A549 (cell line): ENCODE measurements around the gene SEPTIN12.

Experiments
- CHD2 ChIP-seq: fragments of 150-350 bp; IDR thresholded peaks from 2 replicates; pipeline ENCODE4 v1.6.1; 2014; ENCODE audit warnings: low read length; ENCODE audit not compliant: partially characterized antibody
- ELK1 ChIP-seq: fragments of 150-350 bp; IDR thresholded peaks from 2 replicates; pipeline ENCODE4 v1.6.1; 2014; ENCODE audit warnings: low read depth, mild to moderate bottlenecking, low read length
- GATA3 ChIP-seq: IDR thresholded peaks from 2 replicates; pipeline ENCODE4 v1.6.1; 2012; ENCODE audit warnings: borderline replicate concordance
- HOXA7 ChIP-seq: fragments of 250-450 bp; sonication (Bioruptor Pico); IDR thresholded peaks from 2 replicates; pipeline ENCODE4 v1.5.0; 2020; ENCODE audit warnings: mild to moderate bottlenecking, moderate library complexity
- MAX ChIP-seq: IDR thresholded peaks from 2 replicates; pipeline ENCODE4 v1.6.1; 2012
- MAZ ChIP-seq: fragments of 150-350 bp; IDR thresholded peaks from 2 replicates; pipeline ENCODE4 v1.6.1; 2014; ENCODE audit warnings: antibody characterized with exemption, low read depth, low read length, borderline replicate concordance
- NPAS2 ChIP-seq: fragments of 250-450 bp; sonication (Bioruptor Pico); IDR thresholded peaks from 2 replicates; pipeline ENCODE4 v1.8.0; 2022; ENCODE audit warnings: mild to moderate bottlenecking, moderate library complexity, borderline replicate concordance
- NR3C1 ChIP-seq: fragments of >200 bp; sonication (Bioruptor Twin); formaldehyde crosslinking; IDR thresholded peaks from 3 replicates; pipeline ENCODE4 v1.6.1; 2017
- POLR2A ChIP-seq: IDR thresholded peaks from 2 replicates; pipeline ENCODE4 v1.6.1; 2012; ENCODE audit warnings: mild to moderate bottlenecking, low read length
- REST ChIP-seq: fragments of 200-600 bp; sonication (generic); IDR thresholded peaks from 2 replicates; pipeline ENCODE4 v1.6.1; 2016; ENCODE audit warnings: antibody characterized with exemption, mild to moderate bottlenecking, moderate library complexity
- SMC3 ChIP-seq: fragments of >200 bp; sonication (Bioruptor Twin); formaldehyde crosslinking; IDR thresholded peaks from 3 replicates; pipeline ENCODE4 v1.6.1; 2018; ENCODE audit warnings: inconsistent platforms
- TF ChIP-seq, protein P1 (sequence below): fragments of >200 bp; sonication (Bioruptor Twin); formaldehyde crosslinking; IDR thresholded peaks from 3 replicates; pipeline ENCODE4 v1.5.1; 2016
- TF ChIP-seq, protein P2 (sequence below): fragments of 450-650 bp; IDR thresholded peaks from 2 replicates; pipeline ENCODE4 v1.6.1; 2014; ENCODE audit warnings: antibody characterized with exemption

DNA sequence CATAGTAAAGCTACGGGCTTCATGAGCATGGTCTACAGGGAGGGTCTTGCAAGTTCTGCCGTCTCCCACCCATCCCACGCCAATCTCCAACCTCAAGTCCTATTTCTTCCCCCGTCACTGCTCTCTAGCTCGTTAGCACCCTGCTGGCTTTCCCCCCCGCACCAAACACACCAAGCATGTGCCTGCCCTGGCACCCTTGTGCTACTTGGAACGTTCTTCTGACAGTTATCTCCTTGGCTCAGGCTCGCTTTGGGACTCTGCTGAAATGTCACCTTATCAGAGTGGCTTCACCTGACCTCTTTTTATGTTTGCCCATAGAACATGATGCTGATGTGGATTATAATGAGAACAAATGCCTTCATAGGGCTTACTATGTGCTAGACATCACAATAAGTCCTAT lies 37.1 kb upstream of the SEPTIN12 start:
- TF ChIP-seq, protein P1, sequence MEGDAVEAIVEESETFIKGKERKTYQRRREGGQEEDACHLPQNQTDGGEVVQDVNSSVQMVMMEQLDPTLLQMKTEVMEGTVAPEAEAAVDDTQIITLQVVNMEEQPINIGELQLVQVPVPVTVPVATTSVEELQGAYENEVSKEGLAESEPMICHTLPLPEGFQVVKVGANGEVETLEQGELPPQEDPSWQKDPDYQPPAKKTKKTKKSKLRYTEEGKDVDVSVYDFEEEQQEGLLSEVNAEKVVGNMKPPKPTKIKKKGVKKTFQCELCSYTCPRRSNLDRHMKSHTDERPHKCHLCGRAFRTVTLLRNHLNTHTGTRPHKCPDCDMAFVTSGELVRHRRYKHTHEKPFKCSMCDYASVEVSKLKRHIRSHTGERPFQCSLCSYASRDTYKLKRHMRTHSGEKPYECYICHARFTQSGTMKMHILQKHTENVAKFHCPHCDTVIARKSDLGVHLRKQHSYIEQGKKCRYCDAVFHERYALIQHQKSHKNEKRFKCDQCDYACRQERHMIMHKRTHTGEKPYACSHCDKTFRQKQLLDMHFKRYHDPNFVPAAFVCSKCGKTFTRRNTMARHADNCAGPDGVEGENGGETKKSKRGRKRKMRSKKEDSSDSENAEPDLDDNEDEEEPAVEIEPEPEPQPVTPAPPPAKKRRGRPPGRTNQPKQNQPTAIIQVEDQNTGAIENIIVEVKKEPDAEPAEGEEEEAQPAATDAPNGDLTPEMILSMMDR = no peak
- no peak for TF ChIP-seq ELK1
- no peak for TF ChIP-seq POLR2A
- no peak for TF ChIP-seq HOXA7 (CRISPR knock-in tag)
- no peak for TF ChIP-seq NPAS2
- no peak for TF ChIP-seq NR3C1
- TF ChIP-seq, protein P2, sequence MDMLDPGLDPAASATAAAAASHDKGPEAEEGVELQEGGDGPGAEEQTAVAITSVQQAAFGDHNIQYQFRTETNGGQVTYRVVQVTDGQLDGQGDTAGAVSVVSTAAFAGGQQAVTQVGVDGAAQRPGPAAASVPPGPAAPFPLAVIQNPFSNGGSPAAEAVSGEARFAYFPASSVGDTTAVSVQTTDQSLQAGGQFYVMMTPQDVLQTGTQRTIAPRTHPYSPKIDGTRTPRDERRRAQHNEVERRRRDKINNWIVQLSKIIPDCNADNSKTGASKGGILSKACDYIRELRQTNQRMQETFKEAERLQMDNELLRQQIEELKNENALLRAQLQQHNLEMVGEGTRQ = no peak
- no peak for TF ChIP-seq MAZ
- TF ChIP-seq MAX = no peak
- TF ChIP-seq SMC3 = no peak
- no peak for TF ChIP-seq GATA3
- no peak for TF ChIP-seq CHD2
- TF ChIP-seq REST = no peak
